SK-N-SH treated with all-trans-retinoic acid at 6 μM for 48 hours (cell line): Measurements from ENCODE around the gene NHERF2.

ENCODE experiments used
- ATAC-seq: fragments of 200-7000 bp; cut with Tn5 transposase; 3 replicates; pipeline ENCODE4 v1.9.1; 2020; ENCODE audit warnings: mild to moderate bottlenecking, moderate library complexity
- ARNTL ChIP-seq: fragments of 450-650 bp; formaldehyde crosslinking; IDR thresholded peaks from 2 replicates; pipeline ENCODE4 v1.5.0; 2020; ENCODE audit warnings: low read depth, mild to moderate bottlenecking, moderate library complexity, borderline replicate concordance
- CREB5 ChIP-seq: fragments of 250-450 bp; sonication (Bioruptor Pico); IDR thresholded peaks from 2 replicates; pipeline ENCODE4 v1.5.1; 2020; ENCODE audit warnings: low read depth, mild to moderate bottlenecking, moderate library complexity
- CSDC2 ChIP-seq: fragments of 250-450 bp; sonication (Bioruptor Pico); IDR thresholded peaks from 2 replicates; pipeline ENCODE4 v1.5.0; 2020; ENCODE audit warnings: mild to moderate bottlenecking, moderate library complexity
- CSRNP3 ChIP-seq: fragments of 250-450 bp; sonication (Bioruptor Pico); IDR thresholded peaks from 2 replicates; pipeline ENCODE4 v1.5.1; 2021; ENCODE audit warnings: mild to moderate bottlenecking, moderate library complexity
- ESRRG ChIP-seq: fragments of 250-450 bp; sonication (Bioruptor Pico); IDR thresholded peaks from 2 replicates; pipeline ENCODE4 v1.6.1; 2021; ENCODE audit warnings: mild to moderate bottlenecking
- GLIS3 ChIP-seq: fragments of 250-450 bp; sonication (Bioruptor Pico); IDR thresholded peaks from 2 replicates; pipeline ENCODE4 v1.5.0; 2020; ENCODE audit warnings: mild to moderate bottlenecking, moderate library complexity
- ISL1 ChIP-seq: fragments of 250-450 bp; sonication (Bioruptor Pico); IDR thresholded peaks from 2 replicates; pipeline ENCODE4 v2.1.2; 2022; ENCODE audit warnings: mild to moderate bottlenecking, moderate library complexity
- OSR1 ChIP-seq: fragments of 250-450 bp; sonication (Bioruptor Pico); IDR thresholded peaks from 2 replicates; pipeline ENCODE4 v1.8.0; 2022; ENCODE audit warnings: moderate library complexity, mild to moderate bottlenecking, inconsistent platforms
- PATZ1 ChIP-seq: fragments of 250-450 bp; sonication (Bioruptor Pico); IDR thresholded peaks from 2 replicates; pipeline ENCODE4 v1.8.0; 2020; ENCODE audit warnings: mild to moderate bottlenecking, moderate library complexity, borderline replicate concordance
- POU6F1 ChIP-seq: fragments of 250-450 bp; sonication (Bioruptor Pico); IDR thresholded peaks from 2 replicates; pipeline ENCODE4 v1.8.0; 2021; ENCODE audit warnings: low read depth, mild to moderate bottlenecking, moderate library complexity, borderline replicate concordance
- PPARA ChIP-seq: fragments of 250-450 bp; sonication (Bioruptor Pico); IDR thresholded peaks from 2 replicates; pipeline ENCODE4 v1.5.0; 2020; ENCODE audit warnings: mild to moderate bottlenecking, borderline replicate concordance
- RARB ChIP-seq: fragments of 250-450 bp; sonication (Bioruptor Pico); IDR thresholded peaks from 2 replicates; pipeline ENCODE4 v1.8.0; 2021; ENCODE audit warnings: mild to moderate bottlenecking, moderate library complexity
- SNAI2 ChIP-seq: fragments of 250-450 bp; sonication (Bioruptor Pico); IDR thresholded peaks from 2 replicates; pipeline ENCODE4 v1.5.0; 2020; ENCODE audit warnings: mild to moderate bottlenecking, moderate library complexity
- TOX ChIP-seq: fragments of 250-450 bp; sonication (Bioruptor Pico); IDR thresholded peaks from 2 replicates; pipeline ENCODE4 v1.8.0; 2021; ENCODE audit warnings: mild to moderate bottlenecking, moderate library complexity, borderline replicate concordance
- TSHZ2 ChIP-seq: fragments of 250-450 bp; sonication (Bioruptor Pico); IDR thresholded peaks from 2 replicates; pipeline ENCODE4 v1.5.0; 2020; ENCODE audit warnings: mild to moderate bottlenecking, moderate library complexity
- ZC3H10 ChIP-seq: fragments of 250-450 bp; sonication (Bioruptor Pico); IDR thresholded peaks from 2 replicates; pipeline ENCODE4 v1.5.1; 2021; ENCODE audit warnings: mild to moderate bottlenecking, moderate library complexity
- ZFP3 ChIP-seq: fragments of 250-450 bp; sonication (Bioruptor Pico); IDR thresholded peaks from 2 replicates; pipeline ENCODE4 v1.5.0; 2020; ENCODE audit warnings: mild to moderate bottlenecking, moderate library complexity
- ZNF565 ChIP-seq: fragments of 450-650 bp; formaldehyde crosslinking; conservative IDR thresholded peaks from 2 replicates; pipeline ENCODE4 v1.5.0; 2020; ENCODE audit warnings: low read depth, mild to moderate bottlenecking, moderate library complexity
- ZNF70 ChIP-seq: fragments of 450-650 bp; formaldehyde crosslinking; IDR thresholded peaks from 2 replicates; pipeline ENCODE4 v1.5.0; 2020; ENCODE audit warnings: mild to moderate bottlenecking, moderate library complexity
- ZNF8 ChIP-seq: fragments of 450-650 bp; formaldehyde crosslinking; IDR thresholded peaks from 2 replicates; pipeline ENCODE4 v1.5.0; 2020; ENCODE audit warnings: mild to moderate bottlenecking, moderate library complexity

NHERF2 gene

GRCh38 chr16:2040787-2041522 is 14.3 kb downstream of the NHERF2 start:
- no peak for TF ChIP-seq OSR1 (CRISPR knock-in tag)
- TF ChIP-seq CSRNP3 (CRISPR knock-in tag): no peak
- no peak for TF ChIP-seq ZFP3 (CRISPR knock-in tag)
- no peak for TF ChIP-seq RARB (CRISPR knock-in tag)
- TF ChIP-seq ARNTL: no peak
- TF ChIP-seq PATZ1 (CRISPR knock-in tag): no peak
- TF ChIP-seq ZNF565: no peak
- no peak for TF ChIP-seq CSDC2 (CRISPR knock-in tag)
- no peak for TF ChIP-seq TSHZ2 (CRISPR knock-in tag)
- no peak for TF ChIP-seq PPARA (CRISPR knock-in tag)
- no peak for TF ChIP-seq SNAI2 (CRISPR knock-in tag)
- no peak for TF ChIP-seq ISL1 (CRISPR knock-in tag)
- TF ChIP-seq TOX (CRISPR knock-in tag): no peak
- ATAC-seq: peak; percentile 7; the same call in 2 of the 3 replicates

- TF ChIP-seq ESRRG (no peak), CREB5 (CRISPR knock-in tag) (no peak), ZNF70 (no peak), ARNTL (no peak), ZC3H10 (CRISPR knock-in tag) (no peak), PATZ1 (CRISPR knock-in tag) (no peak), TOX (CRISPR knock-in tag) (no peak), ZNF565 (no peak)
- ATAC-seq: no peak
These were observed 15.7 kb downstream of the NHERF2 start for GRCh38 chr16:2042171-2042985.

- no peak for ATAC-seq
- TF ChIP-seq ZNF70 (no peak), TSHZ2 (CRISPR knock-in tag) (no peak), ISL1 (CRISPR knock-in tag) (no peak), ESRRG (no peak), GLIS3 (no peak), ZC3H10 (CRISPR knock-in tag) (no peak), ZFP3 (CRISPR knock-in tag) (no peak), ZNF8 (CRISPR knock-in tag) (no peak), ARNTL (no peak), POU6F1 (no peak)
These were observed 16.4 kb downstream of the NHERF2 start for GRCh38 chr16:2042986-2043666.
